Stimulated activated CD8-positive, alpha-beta memory T cell treated with anti-CD3 and anti-CD28 coated beads, Interleukin-4, amount 100 ng/mL, for 4 hours (primary cell): ENCODE measurements around the gene TMEM221.
A peak's percentile ranks its signal among the peaks of the same experiment; 100 is the strongest.
"Not testable (repeated sequence)": the region's sequence is repeated elsewhere in the genome, so short reads cannot be mapped to it uniquely, and the experiment has no call there.

Experiments
- DNase-seq, 2 donors: peaks; one replicate each; pipeline ENCODE4 v3.0.0-alpha.2; 2020; ENCODE audit warnings: low read depth in 2 of 2, low spot score in 1 of 2

TMEM221 gene

GRCh38 chr19:17448131-17448967 lies at the start of gene TMEM221:
TMEM221 (minus strand) TSS chr19:17448668; CDS start chr19:17448462, 206 bp downstream.
- peak; percentile 20 to 29 for DNase-seq

- DNase-seq = no peak
These were observed 48.8 kb upstream of the TMEM221 start for GRCh38 chr19:17497149-17497798.

- peak; percentile 57 to 59 for DNase-seq
These were observed 48.0 kb upstream of the TMEM221 start for GRCh38 chr19:17496337-17496997.

- DNase-seq = no peak
These were observed 47.3 kb upstream of the TMEM221 start for GRCh38 chr19:17495639-17496296.

- no peak for DNase-seq
These were observed 42.8 kb upstream of the TMEM221 start for GRCh38 chr19:17491287-17491686.

- no peak for DNase-seq
These were observed 41.9 kb upstream of the TMEM221 start for GRCh38 chr19:17490411-17490810.

- DNase-seq = no peak
These were observed 41.0 kb upstream of the TMEM221 start for GRCh38 chr19:17489392-17490030.

- peak; percentile 45 to 64 for DNase-seq
These were observed 40.3 kb upstream of the TMEM221 start for GRCh38 chr19:17488593-17489391.

GRCh38 chr19:17487284-17488121 lies 39.0 kb upstream of the TMEM221 start:
- no peak for DNase-seq

GRCh38 chr19:17486545-17487240 lies 38.2 kb upstream of the TMEM221 start:
- DNase-seq = no peak

- DNase-seq = no peak
These were observed 36.2 kb upstream of the TMEM221 start for GRCh38 chr19:17484520-17485185.

GRCh38 chr19:17483605-17484002 lies 35.1 kb upstream of the TMEM221 start:
- DNase-seq = no peak

GRCh38 chr19:17482877-17483604 lies 34.6 kb upstream of the TMEM221 start:
- no peak for DNase-seq

GRCh38 chr19:17481986-17482385 lies 33.5 kb upstream of the TMEM221 start:
- no peak for DNase-seq

- DNase-seq = no peak
These were observed 30.9 kb upstream of the TMEM221 start for GRCh38 chr19:17479325-17479791.

GRCh38 chr19:17475541-17476115 lies 27.2 kb upstream of the TMEM221 start:
- DNase-seq = no peak

GRCh38 chr19:17475011-17475540 lies 26.6 kb upstream of the TMEM221 start:
- not testable (repeated sequence) for DNase-seq
